ENCODE data around the gene GNB4. TPM values are rescaled to one million over a fixed set of nuclear protein-coding genes. Genes with fewer than 3 reads are reported as not detected.
A peak's percentile ranks its signal among the peaks of the same experiment; 100 is the strongest.

GNB4 gene
- total and polyA plus RNA-seq, 9 of the 15 experiments (the other 6 are each of a cell fraction or from before 2014, with no cell fraction given): 6.8 to 36.7 (median 21.4) TPM

GRCh38 chr3:179375091-179375999 is 75.9 kb downstream of the GNB4 start (continued):
- peak; percentile 75; the same call in 1 of the 2 replicates for TF ChIP-seq ARID3A (IDR thresholded peaks at IDR 0.05; ENCODE audit: borderline replicate concordance, low read depth, low read length)
- TF ChIP-seq TCF7 (IDR thresholded peaks at IDR 0.05; ENCODE audit: borderline replicate concordance): no peak
- TF ChIP-seq GATAD2A (IDR thresholded peaks at IDR 0.05): peak; percentile 69; the same call in 1 of the 2 replicates
- TF ChIP-seq, protein P1, sequence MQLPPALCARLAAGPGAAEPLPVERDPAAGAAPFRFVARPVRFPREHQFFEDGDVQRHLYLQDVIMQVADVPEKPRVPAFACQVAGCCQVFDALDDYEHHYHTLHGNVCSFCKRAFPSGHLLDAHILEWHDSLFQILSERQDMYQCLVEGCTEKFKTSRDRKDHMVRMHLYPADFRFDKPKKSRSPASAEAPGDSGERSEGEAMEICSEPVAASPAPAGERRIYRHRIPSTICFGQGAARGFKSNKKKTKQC (CRISPR knock-in tag; IDR thresholded peaks at IDR 0.05): no peak
- TF ChIP-seq NFE2 (IDR thresholded peaks at IDR 0.05; ENCODE audit: low read depth): no peak
- 0 out of 2 replicates have a peak, but pooled peaks have one; percentile 34 for TF ChIP-seq MTA1 (IDR thresholded peaks at IDR 0.05; ENCODE audit: borderline replicate concordance)
- no peak for TF ChIP-seq ZNF24 (IDR thresholded peaks at IDR 0.05)
- TF ChIP-seq NCOA1 (IDR thresholded peaks at IDR 0.05; ENCODE audit: low read depth): peak; percentile 79; the same call in 1 of the 2 replicates
- TF ChIP-seq BCLAF1 (IDR thresholded peaks at IDR 0.05; ENCODE audit: borderline replicate concordance in 1 of 2, control insufficient read depth in 1 of 2, low read depth in 2 of 2, low read length in 1 of 2): no peak
- TF ChIP-seq SAFB (IDR thresholded peaks at IDR 0.05; ENCODE audit: borderline replicate concordance, low read depth, low read length): no peak
- TF ChIP-seq NCOA6 (IDR thresholded peaks at IDR 0.05): 0 out of 2 replicates have a peak, but pooled peaks have one; percentile 49
- TF ChIP-seq ZNF232 (CRISPR knock-in tag; IDR thresholded peaks at IDR 0.05): no peak
- TF ChIP-seq, protein P2, sequence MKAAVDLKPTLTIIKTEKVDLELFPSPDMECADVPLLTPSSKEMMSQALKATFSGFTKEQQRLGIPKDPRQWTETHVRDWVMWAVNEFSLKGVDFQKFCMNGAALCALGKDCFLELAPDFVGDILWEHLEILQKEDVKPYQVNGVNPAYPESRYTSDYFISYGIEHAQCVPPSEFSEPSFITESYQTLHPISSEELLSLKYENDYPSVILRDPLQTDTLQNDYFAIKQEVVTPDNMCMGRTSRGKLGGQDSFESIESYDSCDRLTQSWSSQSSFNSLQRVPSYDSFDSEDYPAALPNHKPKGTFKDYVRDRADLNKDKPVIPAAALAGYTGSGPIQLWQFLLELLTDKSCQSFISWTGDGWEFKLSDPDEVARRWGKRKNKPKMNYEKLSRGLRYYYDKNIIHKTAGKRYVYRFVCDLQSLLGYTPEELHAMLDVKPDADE (conservative IDR thresholded peaks at IDR 0.05; ENCODE audit: control insufficient read depth, low read depth, low read length): no peak
- TF ChIP-seq TBL1XR1 (IDR thresholded peaks at IDR 0.05; ENCODE audit: low read length in 2 of 2): peak in 1 of 2 experiments; percentile 85; a peak in 2 of 4 replicates
- TF ChIP-seq ZEB2 (IDR thresholded peaks at IDR 0.05): 0 out of 2 replicates have a peak, but pooled peaks have one; percentile 30
- peak; percentile 100 for TF ChIP-seq SOX6 (IDR thresholded peaks at IDR 0.05)
- TF ChIP-seq HDAC3 (IDR thresholded peaks at IDR 0.05; ENCODE audit: borderline replicate concordance, partially characterized antibody): peak; percentile 93
- no peak for TF ChIP-seq NONO (IDR thresholded peaks at IDR 0.05; ENCODE audit: low read depth in 2 of 2, low read length in 1 of 2)
- peak; percentile 74; the same call in 1 of the 2 replicates for TF ChIP-seq GATAD2B (IDR thresholded peaks at IDR 0.05; ENCODE audit: borderline replicate concordance)

All from K562 (cell line).